GM18517 (cell line): ENCODE results near the gene NPB.

Source experiments
- ATAC-seq: cut with Tn5 transposase; IDR thresholded peaks from one replicate; pipeline ENCODE4 v1.9.1; 2021; ENCODE audit warnings: mild to moderate bottlenecking, moderate library complexity; ENCODE audit not compliant: unreplicated experiment

Gene NPB

DNA sequence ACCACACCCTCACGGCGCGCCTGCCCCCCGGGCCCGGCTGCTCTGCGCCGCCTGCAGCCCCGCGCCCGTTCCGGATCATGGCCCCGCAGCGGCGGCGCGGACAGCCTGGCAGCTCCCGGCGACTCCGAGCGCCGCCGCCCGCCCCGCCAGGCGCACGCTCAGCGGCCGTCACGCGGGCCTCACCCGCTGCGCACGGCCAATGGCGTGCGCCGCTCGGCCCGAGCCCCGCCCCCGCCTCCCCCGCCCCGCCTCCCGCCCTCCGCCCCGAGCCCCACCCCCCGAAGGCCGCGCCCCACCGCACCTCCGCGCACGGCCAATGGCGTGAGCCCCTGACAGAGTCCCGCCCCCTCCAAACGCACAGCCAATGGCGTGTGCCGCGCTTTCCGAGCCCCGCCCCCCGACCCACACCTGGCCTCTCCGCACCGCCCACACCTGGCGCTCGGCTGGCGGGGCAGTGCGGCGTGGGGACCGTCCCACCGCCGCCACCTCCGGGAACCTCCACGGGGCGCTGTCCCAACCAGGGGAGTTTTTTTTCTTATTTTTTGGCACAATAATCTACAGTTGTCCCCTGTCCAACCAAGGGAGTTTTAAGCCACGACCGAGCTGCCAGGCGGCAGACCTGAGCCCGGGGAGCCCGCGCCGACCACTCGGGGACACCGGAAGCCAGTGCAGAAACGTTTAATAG lies 9.4 kb downstream of the NPB start, which contains the start of gene PCYT2:
TSS of gene PCYT2 (minus strand) at position 123 of the 685 bp plus-strand sequence. CDS start at position 79, 44 bp downstream.
- peak; percentile 43 for ATAC-seq

DNA sequence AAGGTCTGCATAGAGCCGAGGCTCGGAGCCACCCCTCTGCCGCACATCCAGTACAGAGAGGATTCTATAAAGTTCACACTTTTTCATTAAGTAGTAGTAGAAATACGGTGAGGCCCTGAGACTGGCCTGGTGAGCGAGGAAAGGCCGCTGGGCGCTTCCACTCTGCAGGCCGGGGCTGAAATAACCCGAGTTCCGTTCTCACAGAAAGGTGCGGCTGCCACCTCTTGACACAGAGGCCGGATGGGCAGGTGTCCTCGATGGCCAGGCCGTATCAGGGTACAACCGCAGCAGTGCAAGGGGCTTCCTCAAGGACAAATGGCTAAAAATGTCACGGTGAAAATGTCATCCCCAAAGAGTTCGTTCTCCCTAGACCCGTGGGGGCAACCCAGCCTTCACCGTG lies 9.9 kb downstream of the NPB start:
- no peak for ATAC-seq

DNA sequence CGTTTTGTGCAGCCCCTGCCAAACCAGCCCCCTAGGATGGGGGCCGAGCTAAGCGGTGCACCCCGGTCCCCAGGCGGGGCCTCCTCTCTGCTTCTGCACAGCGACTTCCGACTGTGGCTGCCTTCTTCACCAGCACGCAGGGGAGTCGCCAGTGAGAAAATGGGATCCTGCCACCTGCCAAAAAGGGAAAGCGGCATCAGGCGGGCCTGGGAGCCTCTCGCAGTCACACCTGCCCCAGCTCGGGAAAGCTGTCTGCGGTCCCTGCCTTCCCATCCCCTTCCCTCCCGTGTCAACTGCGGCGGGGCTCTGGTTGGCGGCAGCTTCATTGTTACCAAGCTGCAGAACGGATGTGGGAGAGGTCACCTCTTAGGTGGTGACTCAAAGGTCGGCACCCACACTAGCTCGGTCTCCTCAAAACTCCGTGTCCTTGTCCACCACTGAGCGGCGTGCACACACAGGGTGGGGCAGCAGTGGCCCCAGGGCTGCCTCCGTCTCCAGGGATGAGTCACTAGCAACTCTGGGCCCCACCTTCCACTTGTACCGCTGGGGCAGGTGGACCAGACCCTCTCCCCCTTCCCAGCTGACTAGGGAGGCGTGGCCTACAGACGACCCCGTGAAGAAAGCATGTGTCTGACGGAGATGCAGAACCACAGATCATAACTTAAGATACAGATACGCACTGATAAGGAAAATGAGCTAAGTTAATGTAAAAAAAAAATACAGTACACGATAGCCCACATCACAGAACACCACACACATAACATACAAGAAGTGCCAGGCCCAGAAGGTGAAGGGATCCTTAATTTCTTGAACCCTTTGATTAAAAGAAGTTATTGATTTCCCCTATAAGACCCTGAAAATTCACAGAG lies 10.6 kb downstream of the NPB start:
- ATAC-seq, result no peak

DNA sequence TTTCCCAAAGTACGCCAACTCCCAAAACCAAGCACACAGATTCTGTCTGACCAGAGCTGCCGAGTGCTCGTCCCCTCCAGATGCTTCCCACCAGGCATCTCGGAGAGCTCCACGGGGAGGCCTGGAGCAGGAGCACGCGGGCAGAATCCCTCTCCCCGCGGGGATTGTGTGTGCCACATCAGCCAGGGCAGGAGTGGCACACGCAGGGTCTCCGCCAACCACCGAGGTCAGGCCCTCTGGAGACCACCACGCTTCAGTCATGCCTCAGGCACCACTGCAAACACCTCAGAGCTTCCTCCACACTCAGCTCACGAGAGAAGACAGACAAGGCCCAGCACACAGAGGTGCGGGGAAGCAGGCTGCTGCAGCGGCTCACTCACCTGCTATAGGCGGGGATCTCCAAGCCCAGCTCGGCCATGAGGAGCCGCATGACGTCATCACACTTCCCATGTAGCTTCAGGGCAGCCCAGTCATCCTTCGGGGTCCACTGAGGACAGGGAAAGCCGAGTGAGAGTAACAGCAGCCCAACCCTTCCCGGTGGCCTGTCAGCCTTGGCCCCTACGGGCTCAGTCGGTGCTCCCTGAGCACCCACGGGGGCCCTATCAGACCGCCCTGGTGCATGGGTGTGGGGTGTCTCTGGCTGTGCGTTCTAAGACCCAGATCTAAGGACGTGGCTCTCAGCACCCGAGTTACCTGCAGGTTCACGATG lies 11.5 kb downstream of the NPB start:
- no peak for ATAC-seq

DNA sequence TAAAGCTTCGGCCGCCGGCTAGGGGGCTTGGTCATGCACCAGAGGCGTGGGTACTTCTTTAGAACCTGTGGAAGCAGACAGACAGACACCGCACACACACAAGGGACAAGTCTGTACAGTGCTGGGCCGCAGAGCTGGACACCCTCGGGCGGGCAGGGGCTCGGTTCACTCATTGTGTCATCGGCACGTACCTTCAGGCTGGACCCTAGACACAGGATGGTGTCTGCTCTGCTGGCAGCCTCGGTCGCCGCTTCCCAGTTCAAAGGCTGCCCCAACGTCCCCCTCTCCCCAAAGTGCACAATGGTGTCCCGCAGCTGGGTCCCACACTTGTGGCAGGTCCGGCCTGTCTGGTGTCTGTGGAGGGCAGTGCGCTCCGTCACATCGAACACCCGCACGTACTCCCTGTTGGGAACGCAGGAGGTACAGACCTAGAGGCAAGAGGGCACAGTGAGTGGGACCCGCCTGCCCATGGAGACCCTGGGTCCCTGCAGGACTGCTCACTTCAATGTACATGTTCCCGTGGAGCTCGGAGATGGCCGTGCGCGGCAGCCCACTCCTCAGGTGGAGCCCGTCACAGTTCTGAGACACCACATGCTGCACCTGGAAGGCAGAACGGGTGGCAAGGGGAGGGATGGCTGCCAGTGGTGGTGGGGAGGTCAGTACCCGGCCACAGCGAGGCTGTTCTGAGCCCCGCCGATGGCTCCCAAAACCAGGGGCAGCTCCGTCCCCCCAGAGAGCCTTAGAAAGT lies 12.2 kb downstream of the NPB start:
- no peak for ATAC-seq

DNA sequence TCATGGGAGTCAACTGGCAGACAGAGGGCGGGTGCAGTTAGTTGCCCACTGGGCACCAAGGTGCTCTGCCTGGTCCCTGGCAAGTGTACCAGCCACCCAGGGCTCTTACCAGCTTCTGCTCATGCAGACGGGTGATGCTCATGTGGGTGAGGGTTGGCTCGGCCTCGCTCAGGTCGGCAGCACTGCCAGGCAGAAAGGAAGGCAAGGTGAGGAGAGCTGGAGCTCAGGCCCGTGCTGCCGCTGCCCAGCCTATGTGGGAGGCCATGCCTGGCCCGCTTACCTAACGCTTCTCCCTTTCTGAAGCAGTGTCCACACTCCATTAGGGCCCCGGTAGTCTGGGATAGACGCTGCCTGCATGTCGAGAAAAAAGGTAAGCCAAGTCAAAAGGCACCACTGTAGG lies 13.3 kb downstream of the NPB start:
- ATAC-seq, result no peak

DNA sequence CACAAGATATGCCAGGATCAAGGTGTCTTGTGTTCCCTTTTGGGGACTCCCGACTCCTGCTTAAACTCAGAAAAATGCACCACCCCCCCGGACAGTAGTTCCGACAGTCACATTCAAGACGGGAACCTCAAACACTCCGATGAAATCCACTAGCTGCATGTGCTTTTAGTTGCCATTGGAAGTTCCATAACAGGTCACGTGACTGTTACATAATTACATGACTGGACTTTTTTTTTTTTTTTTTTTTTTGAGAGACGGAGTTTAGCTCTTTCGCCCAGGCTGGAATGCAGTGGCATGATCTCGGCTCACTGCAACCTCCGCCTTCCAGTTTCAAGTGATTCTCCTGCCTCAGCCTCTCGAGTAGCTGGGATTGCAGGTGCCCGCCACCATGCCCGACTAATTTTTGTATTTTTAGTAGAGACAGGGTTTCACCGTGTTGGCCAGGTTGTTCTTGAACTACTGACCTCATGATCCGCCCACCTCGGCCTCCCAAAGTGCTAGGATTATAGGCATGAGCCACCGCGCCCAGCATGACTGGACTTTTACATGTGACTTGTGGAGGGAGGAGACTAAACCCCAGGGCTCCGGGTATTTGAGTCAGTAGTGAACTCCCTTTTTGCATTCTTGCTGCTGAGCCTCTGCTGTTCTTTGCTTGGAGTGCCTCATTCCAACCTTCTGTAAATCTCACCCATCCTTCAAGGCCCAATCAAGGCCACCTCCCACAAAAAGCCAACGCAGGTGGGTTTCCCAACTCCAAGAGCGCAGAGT lies 14.4 kb downstream of the NPB start:
- ATAC-seq, result no peak

DNA sequence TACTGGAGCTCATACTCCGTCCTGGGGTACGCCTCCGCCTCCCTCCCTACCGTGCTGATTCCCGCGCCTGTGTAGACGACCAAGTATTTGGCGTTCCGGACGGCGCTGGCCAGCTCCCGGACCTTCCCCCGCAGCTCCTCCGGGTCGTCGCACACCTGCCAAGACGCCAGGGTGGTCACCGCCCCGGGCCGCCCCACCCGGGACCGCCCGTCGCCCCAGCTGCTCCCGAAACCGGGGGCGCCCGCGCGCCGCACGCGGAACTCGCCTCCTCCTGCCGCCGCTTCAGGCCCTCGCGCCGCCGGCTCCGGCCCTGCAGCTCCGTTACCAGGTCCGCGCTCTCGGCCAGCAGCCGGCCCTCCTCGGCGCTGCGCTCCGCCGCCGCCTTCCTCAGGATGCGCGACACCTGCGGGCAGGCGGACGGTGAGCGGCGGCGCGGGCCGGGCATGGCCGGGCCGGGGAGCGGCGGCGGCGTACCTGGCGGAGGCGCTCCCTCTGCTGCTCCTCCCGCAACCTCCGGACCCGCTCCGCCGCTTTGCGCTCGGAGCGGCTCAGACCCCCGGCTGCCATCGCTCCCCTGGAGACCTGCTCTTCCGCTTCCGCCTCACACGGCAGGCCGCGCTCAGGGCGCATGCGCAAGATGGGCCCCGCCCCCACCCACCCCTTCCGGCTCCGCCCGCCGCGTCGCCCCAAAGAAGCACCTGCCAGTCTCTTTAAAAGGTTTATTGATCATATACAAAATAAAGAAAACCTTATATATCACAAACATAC lies 15.7 kb downstream of the NPB start, which contains the start of gene SIRT7:
TSS of gene SIRT7 (minus strand) at position 612 of the 768 bp plus-strand sequence. CDS start at position 567, 45 bp downstream.
- peak; percentile 63 for ATAC-seq

DNA sequence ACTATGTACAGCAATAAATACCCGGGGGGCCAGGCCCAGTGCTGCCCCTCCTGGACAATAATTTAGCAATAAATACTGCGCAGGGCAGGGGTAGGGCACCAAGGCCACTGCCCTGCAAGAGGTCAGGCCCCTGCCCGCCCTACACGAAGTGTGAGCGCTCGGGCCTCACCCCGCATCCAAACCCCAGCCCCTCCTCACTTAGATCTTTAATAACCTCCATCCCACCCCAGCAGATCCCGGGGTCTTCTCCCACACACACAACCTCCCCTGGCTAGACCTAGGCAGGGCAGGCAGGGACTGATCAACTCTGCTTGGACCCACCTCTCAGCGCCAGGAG lies 16.3 kb downstream of the NPB start:
- ATAC-seq, result peak; percentile 31

DNA sequence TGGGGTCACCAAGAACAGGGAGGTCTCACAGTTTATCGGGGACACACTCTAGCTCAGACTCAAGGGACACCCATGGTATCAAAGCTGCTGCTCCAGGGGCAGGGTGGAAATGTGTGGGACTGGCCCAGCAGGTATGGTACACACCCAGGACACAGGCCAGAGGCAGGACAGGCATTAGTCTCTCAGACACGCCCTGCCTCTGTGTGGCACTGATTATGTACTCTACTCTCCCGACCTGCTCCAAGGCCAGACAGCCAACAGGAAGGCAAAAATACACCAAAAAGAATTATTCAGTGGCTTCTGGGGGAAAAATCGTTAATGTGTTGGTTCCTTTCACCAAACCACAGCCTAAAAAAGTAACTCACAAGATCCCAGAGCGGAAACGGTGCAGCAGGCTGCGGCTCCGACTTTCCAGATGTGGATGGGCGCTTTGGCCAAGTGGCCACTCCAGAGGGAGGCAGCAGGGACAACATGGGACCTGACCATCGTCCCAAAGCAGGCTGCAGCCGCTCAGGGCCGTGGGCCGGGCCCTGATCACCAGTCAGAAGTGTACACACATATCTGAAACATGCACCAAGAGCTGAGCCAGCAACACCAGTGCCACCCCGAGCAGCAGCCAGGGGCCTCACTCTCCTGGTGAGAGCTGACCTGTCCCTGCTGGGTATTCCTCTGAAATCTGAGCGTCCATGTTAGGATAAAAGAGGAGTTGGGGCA lies 17.0 kb downstream of the NPB start:
- no peak for ATAC-seq

DNA sequence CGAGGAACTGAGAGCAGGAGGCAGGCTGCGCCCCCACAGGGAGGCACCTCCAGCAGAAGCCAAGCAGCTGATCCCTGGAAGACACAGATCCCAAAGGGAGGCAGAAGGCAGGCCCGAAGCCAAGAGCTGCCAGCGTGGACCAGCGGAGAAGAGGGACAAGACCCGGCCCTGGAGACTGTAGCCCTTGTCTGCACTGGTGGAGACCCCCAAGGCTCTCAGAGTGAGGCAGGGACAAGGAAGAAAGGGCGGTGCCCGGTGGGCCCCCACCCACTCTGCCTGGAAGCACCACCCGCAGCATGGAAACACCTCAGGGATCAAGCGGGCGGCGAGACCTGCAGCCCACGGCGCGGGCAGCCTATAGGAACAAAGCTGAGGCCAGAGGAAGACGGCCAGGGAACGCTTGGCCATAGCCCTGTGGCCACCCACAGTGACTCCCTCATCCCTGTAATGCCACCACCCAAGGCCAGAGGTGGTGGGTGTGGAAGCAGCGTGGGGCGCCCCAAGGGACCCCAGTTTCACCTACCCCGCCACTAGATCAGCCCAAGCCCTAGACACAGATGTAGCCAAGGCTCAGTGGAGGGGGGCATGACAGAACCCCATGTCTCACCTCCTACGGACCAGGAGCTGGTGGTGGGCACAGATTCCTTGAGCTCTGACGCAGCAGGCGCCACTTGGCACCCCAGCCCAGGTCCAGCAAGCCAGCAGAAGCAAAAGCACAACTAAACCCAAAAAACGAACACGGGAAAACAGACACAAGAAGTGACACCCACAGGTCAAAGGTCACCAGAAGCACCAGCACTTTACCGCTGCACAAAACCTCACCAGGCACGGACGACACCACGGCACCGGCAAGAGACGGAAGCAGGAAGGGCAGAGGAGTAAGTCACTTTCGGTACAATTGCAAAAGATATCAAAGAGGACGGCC lies 18.8 kb downstream of the NPB start:
- ATAC-seq, result no peak

DNA sequence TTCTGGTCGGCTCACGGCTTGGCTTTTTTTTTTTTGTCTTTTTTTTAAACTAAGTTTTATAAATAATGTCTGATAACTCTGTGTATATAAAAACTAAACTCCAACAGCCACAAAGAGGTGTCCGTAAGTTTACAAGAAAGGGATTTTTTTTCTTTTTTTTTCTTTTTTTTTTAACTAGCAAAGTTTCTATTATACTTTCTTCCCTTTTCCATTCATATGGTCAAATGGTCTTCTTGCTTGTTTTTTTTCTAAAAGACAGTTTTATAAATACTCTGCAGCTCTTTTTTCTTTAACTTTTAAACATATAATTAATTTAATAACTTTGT lies 19.5 kb downstream of the NPB start:
- no peak for ATAC-seq

DNA sequence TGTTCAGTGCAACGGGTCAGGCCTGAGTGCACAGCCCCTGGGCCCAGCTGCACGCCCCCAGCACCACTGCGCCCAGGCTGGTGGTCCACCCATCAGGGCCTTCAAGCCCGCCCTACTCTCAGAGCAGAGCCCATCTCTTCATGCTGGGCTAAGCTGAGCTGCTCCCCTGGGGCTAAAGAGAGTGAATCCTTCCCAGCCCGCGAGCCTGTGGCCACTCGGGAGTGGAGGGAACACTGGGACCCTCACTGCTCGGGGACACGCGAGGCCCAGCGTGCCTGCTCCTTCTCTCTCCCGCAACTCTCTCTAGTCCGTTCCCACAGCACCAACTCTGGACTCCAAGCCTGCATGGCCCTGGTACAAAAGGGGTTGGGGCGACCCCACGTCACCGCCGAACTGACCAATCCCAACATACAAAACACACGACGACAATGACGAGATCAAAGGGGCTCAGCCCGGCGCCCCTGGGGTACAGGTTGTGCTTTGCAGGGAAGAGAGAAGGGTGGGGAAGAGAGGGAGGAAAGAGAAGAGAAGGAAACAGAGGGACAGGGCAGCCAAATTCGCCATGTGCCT lies 20.0 kb downstream of the NPB start:
- ATAC-seq, result no peak

DNA sequence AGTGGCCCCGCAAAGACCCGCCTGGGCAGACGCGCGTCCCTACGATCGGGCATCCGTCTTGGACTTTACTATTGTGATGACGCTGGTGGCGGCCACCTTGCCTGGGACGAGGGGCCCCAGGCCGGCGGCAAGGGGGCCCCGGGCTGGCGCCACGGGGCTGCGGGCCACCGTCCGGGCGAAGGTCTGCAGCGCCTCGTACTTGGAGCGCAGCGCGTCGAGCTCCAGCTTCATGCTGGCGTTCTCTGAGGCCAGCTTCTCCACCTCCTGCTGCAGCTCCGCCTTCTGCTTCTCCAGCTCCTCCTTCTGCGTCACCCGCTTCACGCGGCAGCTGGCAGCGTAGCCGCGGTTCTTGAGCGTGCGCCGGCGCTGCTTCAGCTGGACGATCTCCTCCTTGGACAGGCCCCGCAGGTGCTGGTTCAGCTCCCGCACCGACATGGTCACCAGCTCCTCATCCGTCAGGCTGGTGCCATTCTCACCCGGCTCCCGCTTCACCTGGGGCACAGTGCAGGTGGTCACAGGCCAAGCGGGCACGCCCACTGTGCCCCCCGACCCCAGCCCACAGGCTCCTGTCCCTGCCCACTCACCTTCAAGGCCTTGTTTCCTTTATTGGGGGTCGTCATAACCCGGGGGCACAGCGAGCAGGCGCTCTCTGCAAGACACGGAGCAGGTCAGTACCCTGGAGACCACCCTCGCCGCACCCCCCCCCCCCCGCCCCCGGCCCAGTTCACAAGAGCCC lies 20.7 kb downstream of the NPB start:
- no peak for ATAC-seq

DNA sequence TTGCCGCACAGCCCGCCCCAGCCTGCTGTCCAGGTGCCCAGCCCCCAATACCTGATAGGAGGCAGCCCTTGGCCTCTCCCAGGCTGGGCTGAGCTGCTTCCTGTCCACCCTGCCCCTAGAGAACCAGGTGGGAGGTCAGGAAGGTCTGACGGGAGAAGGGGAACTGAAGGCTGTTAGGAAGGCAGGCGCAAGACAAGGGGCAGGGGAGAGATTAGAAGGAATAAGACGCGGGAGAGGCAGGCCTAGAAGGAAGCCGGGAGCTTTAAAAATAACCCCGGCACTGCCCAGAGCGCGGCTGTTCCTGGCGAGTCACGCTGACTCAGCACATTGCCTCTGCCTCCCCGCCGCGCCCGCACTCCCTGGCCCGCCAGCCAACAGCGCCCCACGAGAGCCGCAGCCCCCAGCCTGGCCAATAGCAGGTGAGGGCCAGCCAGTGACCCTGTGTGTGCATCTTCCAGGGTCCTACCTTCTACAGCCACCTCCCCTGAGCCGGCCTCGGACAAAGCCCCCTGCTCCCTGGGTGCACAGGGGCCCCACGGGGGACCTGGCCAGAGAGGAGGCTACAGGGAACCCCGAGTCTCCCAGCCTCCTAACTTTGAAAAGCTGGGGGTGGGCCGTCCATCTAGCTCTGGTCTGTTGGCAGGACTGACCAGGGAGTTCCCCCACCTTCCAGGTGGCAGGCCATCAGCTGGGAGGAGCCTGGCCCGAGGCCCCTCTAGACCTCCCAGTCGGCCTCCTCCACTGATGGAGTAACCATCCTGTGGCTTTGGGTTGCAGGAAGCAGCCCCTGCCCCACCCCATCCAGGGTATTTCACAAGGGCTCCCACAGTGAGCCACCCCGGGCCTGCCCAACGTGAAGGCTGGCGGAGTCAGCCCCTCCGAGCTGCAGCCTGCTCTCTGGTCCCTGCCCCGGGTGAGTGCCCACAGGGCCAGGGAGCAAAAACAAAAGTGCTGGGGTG lies 21.5 kb downstream of the NPB start:
- ATAC-seq, result no peak
